GM10847 (cell line): ENCODE data around the gene SLC31A1.

Source experiments
- POLR2A ChIP-seq: IDR thresholded peaks from 2 replicates; pipeline ENCODE4 v1.6.1; 2011; ENCODE audit not compliant: insufficient read length; ENCODE audit errors: extremely low read depth

Gene SLC31A1

GRCh38 chr9:113278840-113279239, 57.5 kb downstream of the SLC31A1 start:
- TF ChIP-seq POLR2A, result no peak

- no peak for TF ChIP-seq POLR2A
Observed at GRCh38 chr9:113281356-113281755, 60.0 kb downstream of the SLC31A1 start.

DNA sequence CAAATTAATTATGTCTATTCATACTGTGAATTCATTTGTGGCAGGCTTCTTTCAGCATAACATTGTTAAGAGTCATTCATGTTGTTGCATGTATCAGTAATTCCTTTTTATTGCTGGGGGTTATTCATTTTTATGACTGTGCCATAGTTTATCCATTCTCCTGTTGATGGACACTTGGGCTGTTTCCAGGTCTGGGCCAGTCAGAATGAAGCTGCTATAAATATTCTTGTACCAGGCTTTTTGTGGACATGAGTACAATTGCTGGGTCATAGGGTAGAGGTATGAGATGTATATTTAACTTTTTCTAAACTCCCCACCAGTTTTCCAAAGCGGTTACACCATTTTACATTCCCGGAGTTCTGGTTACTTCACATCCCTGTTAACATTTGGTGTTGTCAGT, 67.7 kb downstream of the SLC31A1 start:
- TF ChIP-seq POLR2A, result no peak

GRCh38 chr9:113290052-113290607, 68.8 kb downstream of the SLC31A1 start:
- no peak for TF ChIP-seq POLR2A

DNA sequence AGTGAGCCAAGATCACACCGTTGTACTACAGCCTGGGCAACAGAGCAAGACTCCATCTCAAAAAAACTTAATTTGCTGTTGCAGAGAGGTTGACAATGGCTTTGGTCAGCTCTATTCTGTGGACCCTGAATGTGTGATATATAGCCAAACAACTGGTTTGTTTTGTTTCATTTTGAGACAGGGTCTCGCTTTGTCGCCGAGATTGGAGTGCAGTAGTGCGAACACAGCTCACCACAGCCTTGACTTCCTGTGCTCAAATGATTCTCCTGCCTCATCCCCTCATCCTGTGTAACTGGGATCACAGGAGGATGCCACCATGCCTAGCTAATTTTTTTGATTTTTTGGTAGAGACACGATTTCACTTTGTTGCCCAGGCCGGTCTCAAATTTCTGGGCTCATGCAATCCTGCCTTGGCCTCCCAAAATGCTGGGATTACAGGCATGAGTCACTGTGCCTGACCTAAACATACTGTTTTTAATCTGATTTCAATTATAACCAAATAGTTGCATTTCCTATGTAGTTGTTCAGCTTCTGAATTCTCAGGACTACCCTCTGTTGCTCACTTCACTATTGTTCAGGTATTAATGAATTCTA, 72.0 kb downstream of the SLC31A1 start:
- TF ChIP-seq POLR2A, result no peak

DNA sequence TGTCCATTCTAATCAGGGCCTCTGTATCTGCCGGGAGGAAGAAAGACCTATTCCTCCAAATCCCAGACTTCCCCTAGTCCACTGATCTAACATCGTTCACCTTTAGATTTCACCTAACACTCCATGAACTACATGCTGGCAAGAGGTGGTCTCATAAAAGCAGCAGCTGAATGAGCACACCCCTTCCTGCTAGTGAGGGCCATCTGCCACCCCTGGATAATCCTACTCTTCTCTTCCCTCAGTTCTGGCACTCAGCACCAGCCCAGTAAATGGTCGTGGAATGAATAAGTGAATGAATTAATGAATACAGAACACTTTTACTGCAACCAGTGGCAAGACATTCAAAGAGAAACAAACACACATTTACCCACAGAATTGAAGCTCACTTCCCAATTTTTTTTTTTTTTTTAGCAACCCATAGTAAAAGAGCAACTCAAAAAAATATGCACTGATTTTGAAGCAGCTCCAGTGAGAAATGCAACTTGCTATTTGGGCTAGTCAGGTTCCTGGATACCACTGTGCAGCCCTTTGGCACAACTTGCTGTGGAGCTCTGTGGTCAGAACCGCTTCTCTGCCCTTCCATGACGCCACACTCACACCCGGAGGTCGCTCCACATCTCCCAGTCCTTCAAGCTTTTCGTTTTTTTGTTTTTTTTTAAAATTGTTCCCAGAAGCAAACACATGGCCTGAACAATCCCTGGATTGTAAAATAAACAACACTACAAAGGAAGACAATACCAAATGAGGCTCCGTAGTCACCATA, 75.6 kb downstream of the SLC31A1 start:
- TF ChIP-seq POLR2A, result no peak

DNA sequence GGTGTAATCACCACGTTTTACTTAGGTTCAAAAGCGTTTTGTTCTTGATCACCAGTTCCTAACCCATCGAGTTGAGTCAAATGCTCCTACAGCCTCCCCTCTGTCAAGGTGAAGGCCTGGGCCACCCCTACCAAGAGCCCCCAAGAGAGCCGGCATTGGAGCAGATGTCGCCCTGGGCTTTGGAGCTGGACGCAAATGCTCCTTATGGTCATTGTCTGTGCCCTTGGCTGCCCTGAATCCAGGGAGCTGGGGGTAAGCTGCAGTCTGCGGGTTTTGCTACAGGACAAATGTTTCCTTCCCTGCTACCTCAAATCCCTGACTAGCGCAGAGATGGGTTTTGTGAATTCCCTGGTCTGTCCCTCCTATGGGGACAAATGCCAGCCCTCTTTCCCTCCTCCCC, 77.0 kb downstream of the SLC31A1 start:
- no peak for TF ChIP-seq POLR2A

GRCh38 chr9:113298924-113299770, 77.8 kb downstream of the SLC31A1 start:
- TF ChIP-seq POLR2A, result no peak

DNA sequence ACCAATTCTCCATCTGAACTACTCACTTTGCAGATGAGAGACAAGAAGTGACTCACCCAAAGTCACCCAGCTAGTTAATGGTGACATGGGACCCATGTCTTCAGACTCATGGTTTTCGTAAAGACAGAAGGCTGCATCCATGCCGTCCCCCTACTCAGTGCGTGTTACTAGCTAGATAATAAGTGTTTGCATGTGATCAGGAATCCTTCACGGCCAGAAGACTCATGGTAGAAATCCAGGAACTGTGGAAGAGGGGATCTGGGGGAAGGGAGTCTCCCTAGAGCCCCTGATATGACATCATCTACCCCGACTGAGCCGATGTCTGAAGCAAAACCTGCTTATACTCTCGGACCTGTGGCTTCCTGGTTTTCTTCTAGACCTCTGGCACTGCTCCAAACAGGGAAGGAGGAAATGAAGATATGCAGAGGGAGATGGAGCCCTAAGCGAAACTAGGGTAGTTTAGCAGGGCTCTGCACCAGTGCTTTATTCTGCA, 78.5 kb downstream of the SLC31A1 start:
- no peak for TF ChIP-seq POLR2A

GRCh38 chr9:113301548-113301947, 80.2 kb downstream of the SLC31A1 start:
- TF ChIP-seq POLR2A, result no peak

DNA sequence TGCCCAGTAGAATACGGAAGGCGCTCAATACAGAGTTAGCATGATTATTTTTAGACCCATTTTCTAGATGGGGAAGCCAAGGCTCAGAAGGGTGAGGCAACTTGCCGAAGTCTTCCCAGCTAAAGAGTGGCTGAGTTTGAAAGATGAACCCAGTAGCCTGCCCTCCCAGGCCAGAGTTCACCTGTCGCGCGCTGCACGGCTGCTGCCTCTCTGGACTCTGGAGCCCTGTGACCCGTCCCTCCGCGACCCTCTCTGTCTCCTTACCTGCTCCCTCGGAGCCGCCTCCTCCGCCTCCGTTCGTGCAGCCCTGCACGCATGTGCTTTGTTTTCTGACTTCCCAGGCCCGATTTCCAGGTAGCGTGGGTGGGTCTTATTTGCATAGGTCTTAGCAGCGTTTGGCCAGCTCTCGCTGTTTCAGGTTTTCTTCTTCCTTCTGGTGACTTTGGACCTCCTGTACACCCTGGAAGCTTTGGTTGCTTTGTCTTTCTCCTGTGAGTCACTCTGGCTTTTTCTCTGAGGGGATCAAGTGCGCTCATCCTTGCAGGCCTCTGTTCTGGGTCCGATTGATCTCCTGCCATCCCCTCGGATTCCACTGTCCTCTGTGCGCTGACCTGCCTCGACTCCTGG, 81.6 kb downstream of the SLC31A1 start, which contains the start of gene RNF183:
Gene RNF183 (minus strand): TSS at position 585 of the 627 bp plus-strand sequence. CDS start 5,192 bp downstream, outside the sequence.
- TF ChIP-seq POLR2A, result no peak

GRCh38 chr9:113306566-113306965, 85.2 kb downstream of the SLC31A1 start:
- no peak for TF ChIP-seq POLR2A

DNA sequence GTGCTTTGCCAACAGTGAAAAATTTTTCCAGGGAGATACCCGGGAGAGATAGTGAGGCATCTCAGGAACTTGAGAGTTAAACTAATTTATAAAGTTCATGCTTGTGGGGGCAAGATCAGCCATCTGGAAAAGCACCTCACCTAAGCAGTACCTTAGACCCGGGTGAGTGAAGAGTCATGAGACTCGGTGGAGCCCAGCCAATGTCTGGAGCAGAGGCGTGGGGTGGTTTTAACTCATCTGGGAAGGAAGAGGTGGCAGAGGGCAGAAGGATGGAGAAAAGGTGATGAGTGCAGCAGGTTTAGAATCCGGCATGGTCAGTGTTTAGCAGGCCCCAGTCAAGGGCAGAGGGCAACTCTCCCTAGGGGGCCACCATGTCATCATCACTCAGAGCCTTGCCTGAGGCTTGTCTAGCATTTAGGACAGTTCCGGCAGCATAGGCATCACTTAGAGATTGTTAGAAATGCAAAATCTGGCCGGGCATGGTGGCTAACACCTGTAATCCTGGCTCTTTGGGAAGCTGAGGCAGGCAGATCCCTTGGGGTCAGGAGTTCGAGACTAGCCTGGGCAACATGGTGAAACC, 86.1 kb downstream of the SLC31A1 start:
- TF ChIP-seq POLR2A, result no peak

- TF ChIP-seq POLR2A, result no peak
Observed at GRCh38 chr9:113309204-113309813, 88.0 kb downstream of the SLC31A1 start.
